Stomach (tissue), 9 donors: ENCODE data around the gene PKD1. TPM values are rescaled to one million over a fixed set of nuclear protein-coding genes. Genes with fewer than 3 reads are reported as not detected.
"Not testable (repeated sequence)": the region's sequence is repeated elsewhere in the genome, so short reads cannot be mapped to it uniquely, and the experiment has no call there.

Source experiments
- DNase-seq, 2 donors: peaks; one replicate each; pipeline versions ENCODE4 v3.0.0 to v3.0.0-alpha.2; 2013 to 2019
- H3K27ac ChIP-seq, 5 donors: fragments of 200-600 bp in 4 of 5; sonication (generic) in 4 of 5; one replicate each; pipeline ENCODE4 v1.5.1; 2013 to 2019; ENCODE audit warnings: mild to moderate bottlenecking in 1 of 5, moderate library complexity in 1 of 5
- H3K27me3 ChIP-seq, 3 donors: fragments of 200-600 bp; sonication (generic); one replicate each; pipeline ENCODE4 v1.5.1; 2017 to 2019; ENCODE audit warnings: mixed run types in 1 of 3
- H3K36me3 ChIP-seq, 4 donors: fragments of 200-600 bp; sonication (generic); 1 replicate in 3 of 4; 2 replicates in 1 of 4; pipeline ENCODE4 v1.5.1; 2016 to 2019
- H3K4me1 ChIP-seq, 4 donors: fragments of 200-600 bp; sonication (generic); one replicate each; pipeline ENCODE4 v1.5.1; 2016 to 2019
- H3K4me3 ChIP-seq, 4 donors: fragments of 200-600 bp; sonication (generic) in 3 of 4; one replicate each; pipeline ENCODE4 v1.5.1; 2016 to 2019; ENCODE audit warnings: mild to moderate bottlenecking in 1 of 4
- H3K9me3 ChIP-seq, 4 donors: fragments of 200-600 bp; sonication (generic); one replicate each; pipeline ENCODE4 v1.5.1; 2016 to 2019
- EP300 ChIP-seq: sonication (generic); formaldehyde crosslinking; IDR thresholded peaks from one replicate; pipeline ENCODE4 v1.6.1; 2017; ENCODE audit warnings: antibody characterized with exemption
- POLR2A ChIP-seq, 4 donors: fragments of 450-650 bp; IDR thresholded peaks; one replicate each; pipeline ENCODE4 v1.6.1; 2016; ENCODE audit warnings: antibody characterized with exemption in 4 of 4, control low read depth in 2 of 4, mild to moderate bottlenecking in 1 of 4, moderate library complexity in 1 of 4
- POLR2AphosphoS5 ChIP-seq, 3 donors: sonication (generic); formaldehyde crosslinking; IDR thresholded peaks; one replicate each; pipeline ENCODE4 v1.6.1; 2016; ENCODE audit warnings: antibody characterized with exemption in 3 of 3
- WGBS, 5 donors: extraction: QIAGEN DNeasy Blood & Tissue Kit in 3 of 5; methylation state at CpG; one replicate each; pipeline versions ENCODE4 v1.1.5 to v1.1.7; 2013 to 2018; 5-methylcytosine and 5-hydroxymethylcytosine counted together
- intact Hi-C: fragments of 100-400 bp; cut with DNase I; formaldehyde crosslinking; loops from one replicate; pipeline ENCODE4 v1.15.1; 2023; ENCODE audit warnings: low total_unique reads
- polyA plus RNA-seq, 3 donors: library from polyadenylated mRNA; stranded (reverse); fragments of 200-250 nt; gene quantifications; one replicate each; pipeline ENCODE4 v1.2.3, GENCODE V29; 2013
- total RNA-seq, 5 donors: library from RNA; depleted of rRNA; stranded (reverse); fragments of >200 nt; gene quantifications; one replicate each; pipeline versions ENCODE4 v1.1.0 to v1.2.3, GENCODE V29; 2014 to 2016
- TF ChIP-seq, protein P1 (sequence below), 7 experiments: fragments of 450-650 bp in 4 of 7; fragments of 200-600 bp in 3 of 7; sonication (generic) in 3 of 7; IDR thresholded peaks; one replicate each; pipeline ENCODE4 v1.5.1; 2016 to 2019; ENCODE audit warnings: antibody characterized with exemption in 7 of 7, control low read depth in 2 of 7, mild to moderate bottlenecking in 1 of 7
- donor health status: healthy with polysubstance abuse.
- donor health status: Bipolar disorder and iron deficiency.
- donor health status: healthy.

The PKD1 gene
- total and polyA plus RNA-seq, 8 donors = 10.4 to 776 (median 90.7) TPM

- intact Hi-C loops = no loop called here
- DNase-seq = peak in 1 of 2 donors; percentile 27
- no peaks in the 10 kb centered on the region for H3K36me3 ChIP-seq
These were observed 7.5 kb upstream of the PKD1 start for GRCh38 chr16:2142942-2143877.

GRCh38 chr16:2135071-2135470 lies 627 bp downstream of the PKD1 start:
- Histone ChIP-seq H3K4me3 (peak overlapping the region; percentile 51 to 59 (median 56)), H3K27ac (peak overlapping the region; percentile 72 to 88 (median 85)), H3K4me1 (peaks cover 4 to 40% (median 19%) of the 10 kb centered on the region in 4 donors)
- H3K36me3 ChIP-seq, H3K27me3 ChIP-seq, H3K9me3 ChIP-seq, intact Hi-C loops: not testable (repeated sequence)
- DNase-seq = peak in 1 of 2 donors; percentile 43
- 0 to 1% (median 1%) methylated on average over 12 to 32 of the region's 42 CpGs for WGBS, 5 donors

More at GRCh38 chr16:2142942-2143877, 7.5 kb upstream of the PKD1 start:
- WGBS, 5 donors = 72 to 78% (median 76%) methylated on average over 28 to 31 of the region's 31 CpGs
- no peak for TF ChIP-seq POLR2A (IDR thresholded peaks at IDR 0.05)
- no peak for TF ChIP-seq EP300
- TF ChIP-seq, protein P1, sequence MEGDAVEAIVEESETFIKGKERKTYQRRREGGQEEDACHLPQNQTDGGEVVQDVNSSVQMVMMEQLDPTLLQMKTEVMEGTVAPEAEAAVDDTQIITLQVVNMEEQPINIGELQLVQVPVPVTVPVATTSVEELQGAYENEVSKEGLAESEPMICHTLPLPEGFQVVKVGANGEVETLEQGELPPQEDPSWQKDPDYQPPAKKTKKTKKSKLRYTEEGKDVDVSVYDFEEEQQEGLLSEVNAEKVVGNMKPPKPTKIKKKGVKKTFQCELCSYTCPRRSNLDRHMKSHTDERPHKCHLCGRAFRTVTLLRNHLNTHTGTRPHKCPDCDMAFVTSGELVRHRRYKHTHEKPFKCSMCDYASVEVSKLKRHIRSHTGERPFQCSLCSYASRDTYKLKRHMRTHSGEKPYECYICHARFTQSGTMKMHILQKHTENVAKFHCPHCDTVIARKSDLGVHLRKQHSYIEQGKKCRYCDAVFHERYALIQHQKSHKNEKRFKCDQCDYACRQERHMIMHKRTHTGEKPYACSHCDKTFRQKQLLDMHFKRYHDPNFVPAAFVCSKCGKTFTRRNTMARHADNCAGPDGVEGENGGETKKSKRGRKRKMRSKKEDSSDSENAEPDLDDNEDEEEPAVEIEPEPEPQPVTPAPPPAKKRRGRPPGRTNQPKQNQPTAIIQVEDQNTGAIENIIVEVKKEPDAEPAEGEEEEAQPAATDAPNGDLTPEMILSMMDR (IDR thresholded peaks at IDR 0.05) = no peak
- no peak for TF ChIP-seq POLR2AphosphoS5 (IDR thresholded peaks at IDR 0.05)
- no peaks in the 10 kb centered on the region for H3K27me3 ChIP-seq
- H3K4me1 ChIP-seq = peaks cover 9 to 32% (median 22%) of the 10 kb centered on the region in 4 donors
- H3K4me3 ChIP-seq = no peak overlapping the region
- no peak overlapping the region for H3K27ac ChIP-seq
- H3K9me3 ChIP-seq = no peaks in the 10 kb centered on the region

- WGBS, 5 donors = 20 to 80% (median 74%) methylated on average over 1 to 7 of the region's 12 CpGs
- H3K27ac ChIP-seq = peak overlapping the region in 4 of 5 donors; percentile 56 to 77 (median 68)
- peaks cover 5 to 44% (median 20%) of the 10 kb centered on the region in 4 donors for H3K4me1 ChIP-seq
- H3K9me3 ChIP-seq, DNase-seq, intact Hi-C loops, H3K36me3 ChIP-seq, H3K27me3 ChIP-seq: not testable (repeated sequence)
- H3K4me3 ChIP-seq = peak overlapping the region; percentile 5 to 19 (median 14)
These were observed 1.9 kb downstream of the PKD1 start for GRCh38 chr16:2133797-2134196.

DNA sequence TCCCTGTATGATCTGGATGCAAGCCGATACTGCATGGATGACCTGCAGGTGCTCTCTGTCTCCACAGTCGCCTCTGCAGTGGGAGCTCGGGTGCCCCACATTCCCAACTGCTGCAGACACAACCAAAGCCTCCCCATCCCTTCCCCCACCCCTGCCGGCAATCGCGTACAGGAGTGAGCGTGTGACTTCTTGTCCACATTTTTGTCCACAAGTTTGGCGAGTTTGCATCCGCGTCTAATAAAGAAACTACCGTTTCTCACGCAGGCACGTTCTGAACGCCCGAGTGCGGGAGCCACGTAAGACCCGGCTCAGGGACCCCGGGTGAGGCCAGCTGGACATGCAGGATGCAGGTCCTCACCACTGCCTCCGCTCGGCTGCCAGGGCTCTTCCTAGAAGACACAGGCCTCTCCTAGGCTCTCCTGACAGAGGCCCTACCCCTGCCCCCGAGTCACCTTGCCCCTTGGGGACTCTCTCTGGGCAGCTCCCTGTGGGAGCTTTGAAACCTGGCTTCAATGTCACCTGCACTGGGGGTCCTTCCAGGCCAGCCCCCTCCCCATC lies 5.7 kb downstream of the PKD1 start:
- whole genome bisulfite sequencing, 5 donors = 71 to 82% (median 75%) methylated on average over 20 to 22 of the region's 22 CpGs
- H3K9me3 ChIP-seq, H3K27me3 ChIP-seq, H3K36me3 ChIP-seq, intact Hi-C loops, DNase-seq, H3K4me3 ChIP-seq: not testable (repeated sequence)
- Histone ChIP-seq H3K4me1 (peaks cover 34 to 70% (median 49%) of the 10 kb centered on the region in 4 donors), H3K27ac (peak overlapping the region in 3 of 5 donors; percentile 37 to 74 (median 51))

- H3K27me3 ChIP-seq, intact Hi-C loops, H3K4me3 ChIP-seq, H3K36me3 ChIP-seq, H3K9me3 ChIP-seq, DNase-seq: not testable (repeated sequence)
- 57 to 81% (median 68%) methylated on average over 9 to 11 of the region's 11 CpGs for WGBS, 5 donors
- peaks cover 41 to 74% (median 56%) of the 10 kb centered on the region in 4 donors for H3K4me1 ChIP-seq
- H3K27ac ChIP-seq = peak overlapping the region in 4 of 5 donors; percentile 74 to 81 (median 76)
These were observed 6.4 kb downstream of the PKD1 start for GRCh38 chr16:2129251-2129650.

- Histone ChIP-seq H3K27ac (peak overlapping the region in 4 of 5 donors; percentile 90 to 96 (median 93)), H3K4me1 (peaks cover 44 to 82% (median 66%) of the 10 kb centered on the region in 4 donors), H3K4me3 (peak overlapping the region in 1 of 4 donors; percentile 2)
- peak in 1 of 3 donors; percentile 45 for TF ChIP-seq POLR2AphosphoS5 (IDR thresholded peaks at IDR 0.05)
- H3K27me3 ChIP-seq, H3K36me3 ChIP-seq, H3K9me3 ChIP-seq, intact Hi-C loops: not testable (repeated sequence)
- WGBS, 5 donors = 29 to 57% (median 45%) methylated on average over 3 of the region's 3 CpGs
- DNase-seq = peak in 1 of 2 donors; percentile 74
These were observed 7.9 kb downstream of the PKD1 start for GRCh38 chr16:2127630-2128280.
